T-helper 2 cell treated with Interferon-gamma antibody and Interleukin-4, amounts not matched to agents 100 ng/mL and 5 ng/mL, for 36 hours (primary cell): ENCODE results near the gene LAMC3. TPM values are rescaled to one million over a fixed set of nuclear protein-coding genes. Genes with fewer than 3 reads are reported as not detected.

Experiments
- intact Hi-C: fragments of 100-400 bp; cut with micrococcal nuclease; formaldehyde crosslinking; loops from one replicate; pipeline ENCODE4 v1.15.1; 2023
- total RNA-seq: library from RNA; stranded (reverse); gene quantifications from 2 replicates; pipeline ENCODE4 v1.2.3, GENCODE V29; 2022

The LAMC3 gene
- total RNA-seq, 1 donor from 2014 or later, result 0.05 TPM

DNA sequence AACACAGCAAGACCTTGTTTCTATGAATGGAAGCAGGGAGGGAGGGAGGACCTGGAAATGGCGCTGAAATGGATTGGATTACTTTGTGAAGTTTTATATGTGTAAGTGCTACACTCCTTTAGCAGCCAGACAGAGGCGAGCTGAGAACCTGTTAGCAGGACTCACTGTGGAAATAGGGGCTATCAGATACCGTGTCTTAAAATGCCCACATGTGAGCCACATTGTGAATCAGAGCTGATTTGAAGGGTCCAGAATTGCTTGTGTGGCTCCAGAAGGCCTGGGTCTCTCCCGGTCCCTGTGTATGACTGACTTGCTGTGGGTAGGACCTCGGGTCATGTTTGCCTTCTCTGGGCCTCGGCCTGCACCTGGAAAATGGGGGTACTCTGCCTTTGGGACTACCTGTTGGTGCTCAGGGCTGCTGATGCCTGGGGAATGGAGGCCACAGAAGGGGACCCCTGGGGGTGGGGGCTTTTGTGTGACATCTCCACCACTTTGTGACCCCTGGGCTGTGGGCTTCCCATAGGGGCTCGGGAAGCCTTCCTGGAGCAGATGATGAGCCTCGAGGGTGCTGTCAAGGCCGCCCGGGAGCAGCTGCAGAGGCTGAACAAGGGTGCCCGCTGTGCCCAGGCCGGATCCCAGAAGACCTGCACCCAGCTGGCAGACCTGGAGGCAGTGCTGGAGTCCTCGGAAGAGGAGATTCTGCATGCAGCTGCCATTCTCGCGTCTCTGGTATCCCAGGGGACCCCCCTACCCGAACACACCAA, 63.3 kb downstream of the LAMC3 start:
- intact Hi-C loops, result no loop called here

DNA sequence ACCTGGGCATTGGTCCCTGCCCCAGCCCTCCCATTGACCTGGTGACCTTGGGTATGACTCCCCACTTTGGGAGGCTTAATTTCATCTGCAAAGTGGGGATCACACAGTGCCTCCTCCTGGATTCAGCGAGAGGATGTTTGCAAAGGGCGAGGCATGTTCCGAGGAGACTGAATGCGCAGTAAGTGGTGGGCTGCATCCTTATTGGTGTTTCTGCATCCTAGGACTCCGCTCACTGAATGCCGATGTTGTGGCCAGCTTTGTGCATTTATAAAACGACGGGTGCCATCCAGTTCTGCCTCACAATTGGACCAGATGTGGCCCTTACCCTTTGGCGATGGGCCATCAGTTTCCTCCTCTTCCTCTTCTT, 63.9 kb downstream of the LAMC3 start:
- intact Hi-C loops, result no loop called here

DNA sequence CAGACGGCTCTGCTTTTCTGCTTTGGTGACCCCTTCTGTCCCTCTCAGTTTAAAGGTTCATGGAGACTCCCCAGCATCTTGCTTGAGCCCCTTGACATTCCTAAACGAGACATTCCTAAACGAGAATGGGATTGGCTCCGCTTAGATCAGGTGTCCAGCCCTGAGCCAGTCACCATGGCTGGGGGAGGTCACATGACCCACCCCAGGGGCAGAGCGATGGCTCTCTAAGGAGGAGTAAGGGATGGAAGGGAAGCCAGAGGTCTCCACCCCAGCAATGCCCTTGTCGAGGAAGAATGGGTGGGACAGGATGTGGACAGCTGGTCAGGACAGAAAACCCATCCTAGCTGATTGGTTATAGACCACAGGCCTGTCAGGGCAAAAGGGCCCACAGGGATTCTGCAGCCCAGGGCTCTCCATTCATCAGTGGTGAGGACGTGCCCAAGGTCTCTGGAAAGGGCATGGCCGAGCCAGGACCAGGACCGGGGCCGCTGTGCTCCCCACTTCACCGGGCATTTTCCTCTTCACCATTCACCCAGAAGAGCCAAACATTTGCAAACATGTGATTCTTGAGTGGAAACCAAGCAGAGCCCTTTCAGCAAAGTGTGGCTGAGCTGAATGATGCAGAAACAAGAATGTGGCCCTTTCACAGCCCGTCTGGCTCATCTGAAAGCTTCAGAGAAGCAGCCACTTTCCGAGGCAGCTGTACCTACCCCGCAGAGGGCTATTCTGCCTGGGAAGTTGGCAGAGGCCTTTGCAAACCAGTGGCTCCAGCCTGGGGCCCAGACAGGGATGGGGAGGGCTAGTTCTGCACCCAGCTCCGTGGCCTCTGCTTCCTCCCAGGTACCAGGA, 67.6 kb downstream of the LAMC3 start:
- intact Hi-C loops, result no loop called here

DNA sequence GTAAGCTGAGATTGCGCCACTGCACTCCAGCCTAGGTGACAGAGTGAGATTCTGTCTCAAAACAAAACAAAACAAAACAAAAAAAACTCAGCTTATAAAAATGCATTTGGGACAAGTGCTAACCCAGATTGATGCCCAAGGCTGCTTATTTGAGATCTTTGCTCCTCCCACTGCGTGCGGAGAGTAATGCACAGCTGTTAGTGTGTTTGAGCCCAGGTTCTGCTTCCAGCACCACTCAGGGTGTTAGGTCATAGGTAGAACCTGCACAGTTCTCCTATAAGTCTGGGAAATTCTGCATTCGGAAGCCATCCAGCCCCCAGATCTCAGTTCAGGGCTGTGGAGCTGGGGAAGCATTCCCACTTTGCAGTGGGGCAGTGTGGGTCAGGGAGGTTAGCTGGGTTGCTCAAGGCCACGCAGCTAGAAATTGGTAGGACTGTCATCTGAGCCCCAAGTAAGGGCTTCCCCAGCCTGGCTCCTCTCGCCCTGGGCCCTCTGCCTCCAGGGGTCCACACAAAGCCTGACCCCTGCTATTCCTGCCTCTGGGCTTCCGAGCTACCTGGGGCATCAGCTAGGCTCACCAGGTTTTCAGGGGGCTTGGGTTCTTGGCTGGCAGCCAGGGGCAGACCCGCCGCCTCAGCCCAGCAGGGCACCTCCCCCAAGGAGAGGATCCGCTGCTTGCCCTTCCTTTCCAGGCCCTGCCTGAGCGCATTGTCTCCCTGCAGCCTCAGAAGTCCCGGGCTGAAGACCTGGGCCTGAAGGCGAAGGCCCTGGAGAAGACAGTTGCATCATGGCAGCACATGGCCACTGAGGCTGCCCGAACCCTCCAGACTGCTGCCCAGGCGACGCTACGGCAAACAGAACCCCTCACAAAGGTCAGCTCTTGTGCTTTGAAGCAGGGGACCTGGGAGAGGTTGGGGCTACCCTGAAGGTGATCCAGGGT, 69.7 kb downstream of the LAMC3 start:
- intact Hi-C loops, result no loop called here

DNA sequence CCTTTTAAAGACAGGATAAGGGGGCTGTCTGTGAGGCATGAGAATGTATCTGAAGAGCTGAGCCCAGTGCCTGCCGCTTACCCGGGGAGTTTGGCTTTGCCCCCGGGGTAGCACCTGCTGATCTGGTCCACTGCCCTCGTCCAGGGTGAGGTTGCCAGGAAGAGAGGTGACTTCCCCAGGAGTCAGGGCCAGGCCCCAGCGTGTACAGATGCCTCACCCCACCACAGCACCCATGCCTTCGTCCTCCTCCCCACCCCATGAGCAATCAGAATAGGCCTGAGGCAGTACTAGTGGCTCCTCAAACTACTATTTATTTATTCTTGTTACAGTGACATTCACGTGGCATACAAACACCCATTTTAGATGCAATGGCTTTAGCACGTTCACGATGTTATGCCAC, 71.6 kb downstream of the LAMC3 start:
- intact Hi-C loops, result no loop called here

DNA sequence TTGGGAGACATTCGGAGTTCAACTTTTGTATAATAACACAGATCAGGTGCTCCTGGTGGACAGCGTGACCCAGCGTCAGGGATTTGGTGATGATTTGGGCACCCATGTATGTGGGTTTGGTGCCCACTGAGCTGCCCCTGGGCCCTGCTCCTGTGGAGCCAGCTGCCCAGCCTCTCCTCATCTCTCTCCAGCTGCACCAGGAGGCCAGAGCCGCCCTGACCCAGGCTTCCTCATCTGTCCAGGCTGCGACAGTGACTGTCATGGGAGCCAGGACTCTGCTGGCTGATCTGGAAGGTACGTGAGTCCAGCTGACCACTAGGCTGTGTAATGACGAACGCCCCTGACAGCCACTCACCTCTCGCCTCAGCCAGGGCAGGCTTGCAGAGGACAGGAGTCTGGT, 72.9 kb downstream of the LAMC3 start:
- intact Hi-C loops, result no loop called here

DNA sequence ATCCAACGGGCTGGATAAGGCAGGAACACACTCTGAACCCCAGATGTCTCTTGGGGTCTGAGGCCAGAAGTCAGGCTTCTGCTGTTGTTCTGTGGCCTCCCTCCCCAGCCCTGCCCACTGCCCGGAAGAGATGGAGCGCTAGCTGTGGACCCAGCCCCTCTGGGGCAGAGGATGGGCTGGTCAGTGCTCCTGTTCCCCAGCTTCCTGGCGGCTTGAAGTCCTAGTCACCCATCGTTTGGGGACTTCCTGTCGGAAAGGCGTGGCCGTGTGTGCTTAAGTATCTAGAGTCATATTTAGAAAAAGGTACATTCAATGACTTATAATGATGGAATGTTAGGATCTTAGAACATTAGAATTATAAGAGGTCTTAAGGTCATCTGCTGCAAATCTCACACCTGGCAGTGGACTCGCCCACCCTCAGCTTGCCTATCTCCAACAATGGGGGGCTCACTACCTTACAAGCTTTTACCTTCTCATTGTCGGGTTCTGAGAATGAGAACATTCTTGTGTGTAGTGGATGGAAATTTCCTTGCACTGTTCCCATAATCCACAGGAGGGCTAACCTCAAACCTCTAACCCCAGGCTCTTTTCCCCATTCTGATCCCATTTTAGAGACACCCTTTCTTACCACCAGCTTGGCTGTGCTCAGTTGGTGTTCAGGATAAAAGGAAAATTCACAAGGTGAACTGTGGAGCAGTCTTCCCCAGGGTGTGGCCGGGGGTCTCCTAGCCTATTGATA, 74.0 kb downstream of the LAMC3 start:
- intact Hi-C loops, result no loop called here

DNA sequence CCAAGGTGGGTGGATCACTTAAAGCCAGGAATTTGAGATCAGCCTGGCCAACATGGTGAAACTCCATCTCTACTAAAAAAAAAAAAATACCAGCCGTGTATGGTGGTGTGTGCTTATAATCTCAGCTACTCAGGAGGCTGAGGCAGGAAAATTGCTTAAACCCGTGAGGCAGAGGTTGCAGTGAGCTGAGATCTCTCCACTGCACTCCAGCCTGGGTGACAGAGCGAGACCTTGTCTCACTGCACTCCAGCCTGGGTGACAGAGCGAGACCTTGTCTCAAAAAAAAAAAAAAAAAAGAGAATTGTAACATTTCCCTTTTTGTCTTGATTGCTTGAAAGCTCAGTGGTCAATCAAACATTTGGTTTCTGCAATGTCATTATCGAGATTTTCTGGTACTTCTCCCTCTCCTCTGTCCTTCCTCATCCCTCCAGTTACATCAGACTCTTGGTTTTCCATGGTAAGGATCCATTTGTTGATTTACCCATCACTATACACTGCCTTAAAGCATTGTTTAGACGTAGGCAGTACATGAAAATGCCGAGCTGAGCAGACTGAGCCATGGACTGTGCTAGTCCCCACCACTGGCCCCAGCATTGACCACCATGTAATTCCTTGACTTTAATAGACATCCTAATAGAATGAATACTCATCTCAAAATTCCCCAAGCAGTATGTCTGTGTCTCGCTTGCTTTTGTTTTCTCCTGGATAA, 75.8 kb downstream of the LAMC3 start:
- intact Hi-C loops, result no loop called here

DNA sequence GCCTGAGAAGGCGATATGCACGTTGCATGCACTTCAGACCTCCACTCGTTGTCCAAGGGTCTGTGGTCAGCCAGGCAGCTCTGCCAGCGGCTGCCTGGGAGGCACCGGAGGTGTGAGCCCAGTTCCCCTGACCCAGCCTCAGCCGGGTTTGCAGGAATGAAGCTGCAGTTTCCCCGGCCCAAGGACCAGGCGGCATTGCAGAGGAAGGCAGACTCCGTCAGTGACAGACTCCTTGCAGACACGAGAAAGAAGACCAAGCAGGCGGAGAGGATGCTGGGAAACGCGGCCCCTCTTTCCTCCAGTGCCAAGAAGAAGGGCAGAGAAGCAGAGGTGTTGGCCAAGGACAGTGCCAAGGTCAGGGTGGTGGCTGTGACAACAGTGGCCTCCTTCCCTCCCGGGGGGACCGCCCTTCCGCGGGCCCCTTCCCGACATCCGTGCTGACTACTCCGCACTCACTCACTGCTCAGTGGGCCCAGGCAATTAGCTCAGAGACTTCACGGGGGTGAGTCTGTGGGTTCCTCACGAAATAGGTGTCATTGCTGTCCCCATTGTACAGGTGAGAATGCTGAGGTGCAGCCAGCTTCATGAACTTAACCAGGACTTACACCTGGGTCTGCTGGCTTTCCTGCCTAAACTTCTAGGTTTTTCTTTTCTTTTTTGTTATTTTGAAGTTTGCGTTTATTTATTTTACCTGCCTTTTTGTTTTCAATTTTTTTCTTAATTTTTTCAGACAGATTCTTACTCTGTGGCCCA, 76.6 kb downstream of the LAMC3 start:
- intact Hi-C loops, result no loop called here

DNA sequence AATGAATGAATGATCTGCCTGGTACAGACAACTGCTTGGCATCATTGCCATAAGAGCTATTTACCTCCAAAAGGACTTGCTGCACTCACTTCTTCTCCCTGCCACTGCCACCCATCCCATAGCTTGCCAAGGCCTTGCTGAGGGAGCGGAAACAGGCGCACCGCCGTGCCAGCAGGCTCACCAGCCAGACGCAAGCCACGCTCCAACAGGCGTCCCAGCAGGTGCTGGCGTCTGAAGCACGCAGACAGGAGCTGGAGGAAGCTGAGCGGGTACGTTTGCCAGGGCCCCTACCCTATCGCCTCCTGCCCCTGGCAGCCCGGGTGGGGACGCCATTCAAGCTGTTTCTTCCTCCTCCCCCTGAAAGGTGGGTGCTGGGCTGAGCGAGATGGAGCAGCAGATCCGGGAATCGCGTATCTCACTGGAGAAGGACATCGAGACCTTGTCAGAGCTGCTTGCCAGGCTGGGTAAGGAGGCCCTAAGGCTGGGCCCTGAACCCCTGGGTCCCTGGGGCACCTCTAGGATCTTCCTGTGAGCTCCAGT, 78.5 kb downstream of the LAMC3 start:
- intact Hi-C loops, result no loop called here

DNA sequence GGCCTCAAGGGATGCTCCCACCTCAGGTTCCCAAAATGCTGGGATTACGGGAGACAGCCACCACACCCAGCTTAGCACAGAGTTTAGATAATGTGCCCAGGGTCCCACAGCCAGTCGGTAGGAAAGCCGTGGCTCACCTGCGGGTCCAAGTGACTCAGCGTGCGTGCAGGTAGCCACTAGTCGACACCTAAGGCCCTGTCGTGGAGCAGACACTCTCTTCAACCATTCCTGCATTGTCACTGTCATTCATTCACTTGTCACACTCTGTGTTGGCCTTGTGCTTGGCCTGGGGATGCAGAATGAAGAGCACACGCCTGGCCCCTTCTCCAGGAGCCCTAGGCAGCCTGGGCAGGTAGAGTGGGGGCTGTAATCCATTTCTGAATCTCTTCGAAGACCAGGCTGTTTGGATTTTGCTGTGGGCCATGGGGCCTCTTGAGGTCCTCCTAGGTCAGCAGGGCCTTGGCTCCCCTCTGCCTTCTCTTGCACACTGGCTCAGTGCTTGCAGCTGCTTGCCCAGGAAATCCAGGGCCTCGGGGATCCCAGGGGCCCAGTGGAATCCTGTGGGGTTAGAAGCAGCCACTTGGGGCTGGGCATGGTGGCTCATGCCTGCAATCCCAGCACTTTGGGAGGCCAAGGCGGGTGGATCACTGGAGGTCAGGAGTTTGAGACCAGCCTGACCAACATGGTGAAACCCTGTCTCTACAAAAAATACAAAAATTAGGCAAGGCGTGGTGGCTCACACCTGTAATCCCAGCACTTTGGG, 81.2 kb downstream of the LAMC3 start:
- intact Hi-C loops, result no loop called here

DNA sequence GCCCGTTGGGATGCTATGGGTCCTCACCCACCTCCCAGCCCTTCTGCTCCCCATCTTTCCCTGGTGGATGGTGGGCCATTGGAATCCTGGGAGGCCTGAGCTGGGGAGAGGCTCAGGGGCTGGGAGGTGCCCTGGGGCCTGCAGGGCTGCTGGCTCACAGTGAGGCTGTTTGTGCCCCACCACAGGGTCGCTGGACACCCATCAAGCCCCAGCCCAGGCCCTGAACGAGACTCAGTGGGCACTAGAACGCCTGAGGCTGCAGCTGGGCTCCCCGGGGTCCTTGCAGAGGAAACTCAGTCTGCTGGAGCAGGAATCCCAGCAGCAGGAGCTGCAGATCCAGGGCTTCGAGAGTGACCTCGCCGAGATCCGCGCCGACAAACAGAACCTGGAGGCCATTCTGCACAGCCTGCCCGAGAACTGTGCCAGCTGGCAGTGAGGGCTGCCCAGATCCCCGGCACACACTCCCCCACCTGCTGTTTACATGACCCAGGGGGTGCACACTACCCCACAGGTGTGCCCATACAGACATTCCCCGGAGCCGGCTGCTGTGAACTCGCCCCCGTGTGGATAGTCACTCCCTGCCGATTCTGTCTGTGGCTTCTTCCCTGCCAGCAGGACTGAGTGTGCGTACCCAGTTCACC, 82.5 kb downstream of the LAMC3 start:
- intact Hi-C loops, result no loop called here

DNA sequence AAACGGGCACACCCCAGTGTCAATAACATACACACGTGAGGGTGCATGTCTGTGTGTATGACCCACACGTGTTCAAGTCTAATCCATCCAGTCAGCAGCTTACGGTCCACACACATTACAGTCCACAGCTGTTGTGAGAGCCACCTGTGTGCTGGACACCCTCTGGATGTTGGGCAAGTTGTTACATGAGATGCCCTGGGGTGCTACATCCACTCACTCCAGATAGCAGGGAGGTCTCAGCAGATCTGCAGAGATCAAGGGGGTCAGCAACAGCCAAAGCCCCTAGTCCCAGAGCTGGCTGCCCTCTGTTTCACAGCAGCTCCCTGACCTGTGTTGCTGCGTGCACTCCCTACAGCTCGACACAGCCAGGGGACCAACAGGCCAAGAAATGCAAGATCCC, 83.1 kb downstream of the LAMC3 start:
- intact Hi-C loops, result no loop called here

DNA sequence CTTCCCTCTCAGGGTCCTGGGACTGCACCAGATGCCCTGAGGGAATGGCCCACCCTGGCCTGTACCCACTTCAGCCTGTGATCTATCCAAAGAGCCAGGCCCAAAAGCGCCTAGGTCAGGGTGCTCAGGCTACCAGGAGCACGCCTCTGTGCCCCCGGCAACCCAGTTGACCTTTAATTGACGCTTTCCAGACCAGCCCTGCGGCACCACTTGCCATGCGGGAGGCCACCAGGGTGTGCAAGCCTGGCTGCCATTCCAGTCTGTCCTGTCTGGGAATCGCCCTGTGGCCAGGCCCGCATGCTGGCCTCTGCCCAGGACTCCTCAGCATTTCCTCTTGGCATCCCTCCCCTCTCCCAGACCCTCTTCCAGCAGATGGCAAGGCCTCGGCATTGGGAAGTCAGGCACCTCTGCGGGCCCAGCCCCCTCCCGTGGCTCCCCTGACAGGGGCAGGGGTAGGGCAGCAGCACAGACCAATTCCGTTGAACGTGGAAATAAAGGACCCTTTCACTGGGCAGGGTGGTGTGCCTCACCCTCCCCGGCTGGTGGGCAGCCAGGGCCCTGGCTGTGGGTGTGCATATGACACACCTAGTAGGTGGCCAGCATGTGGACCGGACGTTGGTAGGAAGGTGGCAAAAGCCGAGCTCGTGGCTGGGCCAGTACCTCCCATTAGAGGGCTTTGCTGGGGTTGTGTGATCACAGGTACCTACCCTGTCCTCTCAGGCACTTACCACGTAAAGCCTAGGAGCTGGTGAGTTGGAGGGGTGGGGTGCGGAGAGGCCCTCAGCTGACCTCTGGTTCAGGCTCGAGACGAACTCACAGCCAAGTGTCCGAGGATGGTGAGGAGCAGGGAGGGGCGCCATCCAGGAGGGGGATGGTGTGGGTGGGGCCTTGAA, 83.8 kb downstream of the LAMC3 start:
- intact Hi-C loops, result no loop called here

DNA sequence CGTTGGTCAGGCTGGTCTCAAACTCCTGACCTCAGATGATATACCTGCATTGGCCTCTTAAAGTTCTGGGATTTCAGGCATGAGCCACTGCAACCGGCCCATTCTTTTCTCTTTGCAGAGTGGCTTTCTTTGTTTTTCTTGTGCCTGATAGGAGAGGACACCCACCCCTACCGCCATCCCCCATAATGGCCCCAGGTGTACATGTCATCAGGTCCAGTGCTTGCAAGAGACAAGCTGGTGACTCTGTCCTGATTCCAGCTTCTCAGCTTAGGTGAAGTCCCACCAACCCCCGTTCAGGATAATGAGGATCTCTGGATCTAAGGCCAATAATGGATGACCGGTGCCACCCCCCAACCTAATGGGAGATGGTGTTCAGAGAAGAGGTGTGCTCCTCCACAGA, 85.0 kb downstream of the LAMC3 start:
- intact Hi-C loops, result no loop called here

DNA sequence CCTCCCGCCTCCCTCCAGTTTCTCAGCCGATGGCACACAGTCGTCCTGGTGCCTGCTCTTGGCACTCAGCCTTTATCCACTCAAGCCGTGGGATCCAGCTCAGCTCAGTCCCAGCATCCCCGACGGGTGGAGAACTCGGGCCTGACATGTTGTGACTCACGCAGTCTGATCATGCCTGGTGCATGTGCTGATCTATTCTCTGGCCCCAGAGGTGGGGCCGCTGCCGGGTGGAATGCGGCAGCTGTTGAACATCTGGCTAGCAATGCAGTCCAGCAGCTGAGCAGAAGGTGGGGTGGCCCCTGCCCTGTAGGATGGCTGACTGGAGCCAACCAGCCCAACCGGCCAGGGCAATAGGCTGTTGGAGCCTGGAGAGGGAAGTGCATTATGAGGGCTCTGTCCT, 85.6 kb downstream of the LAMC3 start:
- intact Hi-C loops, result no loop called here

DNA sequence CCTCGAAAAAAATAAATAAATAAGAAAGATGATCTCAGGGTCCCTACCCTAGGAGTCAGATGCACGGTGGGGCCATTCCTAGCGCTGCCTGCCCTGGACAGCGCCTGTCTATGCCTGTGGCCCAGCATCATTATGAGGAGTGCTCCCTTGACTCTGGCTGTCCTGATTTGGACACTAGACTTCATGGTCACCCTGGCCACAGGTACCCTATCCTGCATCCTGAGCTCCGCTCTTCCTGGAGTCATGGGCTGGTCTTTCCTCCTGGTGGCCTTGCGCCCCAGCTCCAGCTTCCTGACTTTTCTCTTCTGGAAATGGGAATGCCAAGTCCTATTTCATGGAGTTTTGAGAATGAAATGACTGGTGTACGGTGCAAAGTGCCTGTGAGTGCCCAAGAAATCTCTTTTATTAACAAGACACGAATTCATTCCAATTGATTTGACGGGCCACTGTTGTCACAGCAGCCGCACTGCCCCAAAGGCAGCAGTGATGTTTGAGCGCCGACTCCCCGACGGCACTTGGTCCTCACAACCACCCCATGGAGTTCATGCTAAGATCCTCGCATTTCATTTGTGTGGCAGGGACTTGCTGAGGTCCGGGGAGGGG, 86.8 kb downstream of the LAMC3 start:
- intact Hi-C loops, result no loop called here
